Keratinocyte (primary cell): ENCODE results near the gene SKOR1. TPM values are rescaled to one million over a fixed set of nuclear protein-coding genes. Genes with fewer than 3 reads are reported as not detected.

ENCODE experiments used
- DNase-seq: peaks from one replicate; pipeline ENCODE4 v3.0.0-alpha.2; 2011; ENCODE audit warnings: low read depth, missing footprints, low spot score
- FAIRE-seq: peaks from 2 replicates; lab custom pipeline; 2011; peaks lifted over from hg19 to GRCh38; lab: Jason Lieb, UNC
- H2AFZ ChIP-seq: 2 replicates; pipeline ENCODE4 v1.6.0; 2012; ENCODE audit warnings: low read length, control low read depth, inconsistent platforms; ENCODE audit not compliant: control insufficient read depth
- H3K27ac ChIP-seq: 2 replicates; pipeline ENCODE4 v1.5.1; 2011; ENCODE audit warnings: low read length; ENCODE audit not compliant: control insufficient read depth, insufficient read depth
- H3K27me3 ChIP-seq: 3 replicates; pipeline ENCODE4 v1.6.0; 2011; ENCODE audit warnings: low read length; ENCODE audit not compliant: control insufficient read depth, insufficient read depth; ENCODE audit errors: extremely low read depth
- H3K36me3 ChIP-seq, 2 experiments: 2 replicates in 1 of 2; 3 replicates in 1 of 2; pipeline ENCODE4 v1.5.1; 2011; ENCODE audit warnings: low read length in 2 of 2, mild to moderate bottlenecking in 1 of 2; ENCODE audit not compliant: control insufficient read depth in 2 of 2, insufficient read depth in 2 of 2; ENCODE audit errors: extremely low read depth in 1 of 2
- H3K4me1 ChIP-seq: 3 replicates; pipeline ENCODE4 v1.5.1; 2011; ENCODE audit warnings: low read length; ENCODE audit not compliant: control insufficient read depth, insufficient read depth; ENCODE audit errors: extremely low read depth
- H3K4me2 ChIP-seq: 3 replicates; pipeline ENCODE4 v1.6.0; 2011; ENCODE audit warnings: low read depth, low read length; ENCODE audit not compliant: control insufficient read depth, insufficient read depth; ENCODE audit errors: extremely low read depth
- H3K4me3 ChIP-seq, 3 experiments: fragments of 200-600 bp in 1 of 3; sonication (generic) in 1 of 3; 2 replicates in 2 of 3; 3 replicates in 1 of 3; pipeline ENCODE4 v1.5.1; 2011 to 2016; ENCODE audit warnings: low read length in 3 of 3, mild to moderate bottlenecking in 3 of 3, control low read depth in 2 of 3, inconsistent platforms in 1 of 3, low read depth in 1 of 3, mixed read lengths in 1 of 3, mixed run types in 1 of 3, moderate library complexity in 1 of 3; ENCODE audit not compliant: control insufficient read depth in 2 of 3, insufficient read depth in 2 of 3; ENCODE audit errors: extremely low read depth in 1 of 3
- H3K79me2 ChIP-seq: 2 replicates; pipeline ENCODE4 v1.6.0; 2012; ENCODE audit warnings: low read length; ENCODE audit not compliant: control insufficient read depth, insufficient read depth
- H3K9ac ChIP-seq: 3 replicates; pipeline ENCODE4 v1.6.0; 2011; ENCODE audit warnings: low read length; ENCODE audit not compliant: control insufficient read depth, insufficient read depth; ENCODE audit errors: extremely low read depth
- H3K9me1 ChIP-seq: 3 replicates; pipeline ENCODE4 v1.6.0; 2011; ENCODE audit warnings: low read length; ENCODE audit not compliant: control insufficient read depth, insufficient read depth; ENCODE audit errors: extremely low read depth
- H3K9me3 ChIP-seq: 2 replicates; pipeline ENCODE4 v1.5.1; 2012; ENCODE audit warnings: low read depth, low read length; ENCODE audit not compliant: control insufficient read depth
- H4K20me1 ChIP-seq: 3 replicates; pipeline ENCODE4 v1.6.0; 2011; ENCODE audit warnings: low read length; ENCODE audit not compliant: control insufficient read depth, insufficient read depth; ENCODE audit errors: extremely low read depth
- CTCF ChIP-seq, 3 experiments: IDR thresholded peaks in 1 of 3; conservative IDR thresholded peaks in 1 of 3; optimal IDR thresholded peaks in 1 of 3; 2 replicates in 2 of 3; 3 replicates in 1 of 3; pipeline versions ENCODE3 to v1.5.1; 2011; ENCODE audit warnings: low read length in 3 of 3, mild to moderate bottlenecking in 3 of 3, moderate library complexity in 2 of 3, control low read depth in 1 of 3, inconsistent platforms in 1 of 3; ENCODE audit not compliant: insufficient read depth in 2 of 3; ENCODE audit errors: extremely low read depth in 1 of 3
- EZH2 ChIP-seq: IDR thresholded peaks from one replicate; pipeline ENCODE4 v1.6.1; 2012; ENCODE audit warnings: inconsistent platforms, mild to moderate bottlenecking, low read length, moderate library complexity
- dilution Hi-C: fragments of 300-500 bp; cut with MboI; formaldehyde crosslinking; loops from one replicate; pipeline ENCODE4 v1.7.0; 2020; ENCODE audit warnings: low sequenced_read_pairs; ENCODE audit not compliant: extremely low pct_ligation_motif_present
- polyA plus RNA-seq, 5 experiments: library from polyadenylated mRNA; depleted of rRNA in 3 of 5; stranded (reverse) in 3 of 5; stranded (forward) in 1 of 5; unstranded in 1 of 5; fragments of >200 nt; gene quantifications; 1 replicate in 1 of 5; 2 replicates in 3 of 5; 3 replicates in 1 of 5; pipeline versions ENCODE4 v1.2.1 to v1.2.3, GENCODE V29; 2011 to 2012; ENCODE audit warnings: missing spikeins in 2 of 5, low read depth in 1 of 5, low replicate concordance in 1 of 5

SKOR1 gene
- polyA plus RNA-seq, 1 donor (not counting 4 experiments of a cell fraction or from before 2014, with no cell fraction given), result 0.03 TPM

GRCh38 chr15:67801926-67802914 lies 23.1 kb upstream of the SKOR1 start:
- no peak for TF ChIP-seq EZH2
- no peak for TF ChIP-seq CTCF (optimal IDR thresholded peaks at IDR 0.05 in 1 of 3, IDR thresholded peaks at IDR 0.05 in 1 of 3, conservative IDR thresholded peaks at IDR 0.05 in 1 of 3; ENCODE audit: extremely low read depth in 1 of 3, insufficient read depth in 2 of 3, low read length in 3 of 3)
- no peak overlapping the region for H2AFZ ChIP-seq
- H3K9me3 ChIP-seq, result no peaks in the 10 kb centered on the region
- no peaks in the 10 kb centered on the region for H3K36me3 ChIP-seq
- H3K27ac ChIP-seq, result no peak overlapping the region
- DNase-seq, result no peak
- H3K4me2 ChIP-seq, result no peak overlapping the region
- no peaks in the 10 kb centered on the region for H3K79me2 ChIP-seq
- dilution Hi-C loops, result no loop called here
- no peaks in the 10 kb centered on the region for H3K4me1 ChIP-seq
- H3K9me1 ChIP-seq, result no peaks in the 10 kb centered on the region
- H3K4me3 ChIP-seq, result no peak overlapping the region
- no peak for FAIRE-seq
- no peaks in the 10 kb centered on the region for H3K27me3 ChIP-seq
- H4K20me1 ChIP-seq, result no peaks in the 10 kb centered on the region
- no peak overlapping the region for H3K9ac ChIP-seq

DNA sequence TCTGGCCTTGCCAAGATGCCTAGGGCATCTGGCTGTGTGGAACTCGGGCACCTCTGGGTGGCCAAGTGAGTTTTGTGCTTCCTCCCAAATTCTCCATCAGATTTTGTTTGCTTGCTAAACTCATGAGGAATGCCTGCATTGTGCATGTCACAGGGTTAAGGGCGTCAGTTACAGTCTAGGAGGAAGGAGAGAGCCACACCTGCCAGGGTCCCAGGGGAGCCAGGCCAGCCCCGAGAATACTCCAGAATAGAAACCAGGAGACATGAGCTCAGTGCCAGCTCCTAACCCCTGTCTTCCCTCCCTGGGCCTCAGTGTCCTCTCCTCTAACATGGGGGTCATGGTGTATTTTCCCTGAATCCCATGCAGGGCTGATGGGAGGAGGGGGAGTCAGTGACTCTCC lies 22.0 kb upstream of the SKOR1 start:
- Histone ChIP-seq H4K20me1 (no peaks in the 10 kb centered on the region), H3K9ac (no peak overlapping the region), H3K79me2 (no peaks in the 10 kb centered on the region), H3K4me3 (no peak overlapping the region), H3K9me3 (no peaks in the 10 kb centered on the region), H3K4me2 (no peak overlapping the region), H3K9me1 (no peaks in the 10 kb centered on the region), H3K36me3 (no peaks in the 10 kb centered on the region), H3K27me3 (no peaks in the 10 kb centered on the region), H2AFZ (no peak overlapping the region), H3K27ac (no peak overlapping the region), H3K4me1 (no peaks in the 10 kb centered on the region)
- no peak for TF ChIP-seq EZH2
- DNase-seq (no peak), FAIRE-seq (no peak)
- dilution Hi-C loops, result no loop called here
